Gastrocnemius medialis (tissue), 4 donors: Measurements from ENCODE around the gene OTOF.

Experiments
- CTCF ChIP-seq, 5 experiments: fragments of 450-650 bp in 3 of 5; fragments of 200-600 bp in 2 of 5; sonication (generic) in 2 of 5; IDR thresholded peaks in 4 of 5; conservative IDR thresholded peaks in 1 of 5; 1 replicate in 4 of 5; 2 replicates in 1 of 5; pipeline ENCODE4 v1.5.1; 2016 to 2019; ENCODE audit warnings: antibody characterized with exemption in 5 of 5, mild to moderate bottlenecking in 3 of 5, moderate library complexity in 3 of 5
- POLR2A ChIP-seq, 2 donors: fragments of 450-650 bp; IDR thresholded peaks; one replicate each; pipeline ENCODE4 v1.6.1; 2017; ENCODE audit warnings: antibody characterized with exemption in 2 of 2, mild to moderate bottlenecking in 2 of 2, moderate library complexity in 2 of 2

- TF ChIP-seq CTCF (IDR thresholded peaks at IDR 0.05 in 4 of 5, conservative IDR thresholded peaks at IDR 0.05 in 1 of 5) (no peak), POLR2A (IDR thresholded peaks at IDR 0.05) (no peak)
Measured at GRCh38 chr2:26521054-26521912, 43.4 kb upstream of the OTOF start.
